Dendritic cell treated with granulocyte-macrophage colony-stimulating factor and Interleukin-4, amounts not matched to agents 40 ng/mL and 50 ng/mL, for 4 days (primary cell): Measurements from ENCODE around the gene MT1X.
A peak's percentile ranks its signal among the peaks of the same experiment; 100 is the strongest.
"Not testable (repeated sequence)": the region's sequence is repeated elsewhere in the genome, so short reads cannot be mapped to it uniquely, and the experiment has no call there.

ENCODE experiments used
- H3K27ac Mint-ChIP-seq: one replicate; pipeline ENCODE4 v1.8.0; 2022; ENCODE audit warnings: mild to moderate bottlenecking, mixed read lengths
- H3K27me3 Mint-ChIP-seq: one replicate; pipeline ENCODE4 v1.8.0; 2022; ENCODE audit warnings: mild to moderate bottlenecking, mixed read lengths
- H3K36me3 Mint-ChIP-seq: one replicate; pipeline ENCODE4 v1.8.0; 2022; ENCODE audit warnings: low read depth, mixed read lengths
- H3K4me1 Mint-ChIP-seq: one replicate; pipeline ENCODE4 v1.8.0; 2022; ENCODE audit warnings: low read depth, mixed read lengths
- H3K4me3 Mint-ChIP-seq: one replicate; pipeline ENCODE4 v1.8.0; 2022; ENCODE audit warnings: mild to moderate bottlenecking, moderate library complexity, mixed read lengths
- H3K9me3 Mint-ChIP-seq: one replicate; pipeline ENCODE4 v1.8.0; 2022; ENCODE audit warnings: mixed read lengths
- intact Hi-C: fragments of 100-400 bp; cut with micrococcal nuclease; formaldehyde crosslinking; loops from one replicate; pipeline ENCODE4 v1.15.0; 2022

MT1X gene

DNA sequence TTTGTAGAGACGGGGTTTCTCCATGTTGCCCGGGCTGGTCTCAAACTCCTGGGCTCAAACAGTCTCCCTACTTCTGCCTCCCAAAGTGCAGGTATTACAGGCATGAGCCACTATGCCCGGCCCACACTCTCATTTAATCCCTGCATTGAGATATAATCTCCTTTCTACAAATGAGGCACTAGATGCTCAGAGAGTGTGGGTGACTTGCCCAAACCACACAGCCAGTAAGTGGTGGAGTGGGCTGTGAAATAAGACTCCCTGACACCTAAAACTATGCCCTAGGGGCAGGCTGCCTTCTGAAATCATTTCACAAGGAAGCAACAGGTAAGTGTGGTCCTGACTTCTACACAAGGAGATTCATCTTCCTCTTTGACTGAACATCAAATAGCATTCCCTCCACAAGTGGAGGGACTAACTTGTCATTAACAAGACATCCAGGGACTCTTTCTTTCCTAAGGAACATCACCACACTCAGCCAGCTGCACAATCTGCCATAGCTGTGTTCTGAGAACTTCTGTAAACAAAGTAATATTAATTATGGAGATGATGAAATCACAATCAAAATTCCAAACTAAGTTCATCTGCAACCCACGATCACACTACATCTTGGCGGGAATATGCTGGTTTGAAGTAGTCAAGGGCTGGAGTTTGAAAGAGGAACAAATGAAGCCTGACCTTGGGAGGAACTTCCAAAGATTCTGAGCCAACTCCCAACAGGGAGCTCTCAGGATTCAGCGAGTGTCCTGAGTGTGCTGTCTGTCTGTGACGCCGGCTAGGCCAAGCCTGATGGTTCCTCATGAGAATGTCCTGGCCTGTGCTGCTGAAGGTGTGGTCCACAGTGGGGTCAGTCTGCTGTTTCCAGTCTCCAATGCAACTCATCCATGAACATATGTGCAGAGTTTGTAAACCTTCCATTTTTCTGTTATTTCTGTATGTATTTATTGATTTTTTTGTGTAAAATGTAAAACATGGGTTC lies 16.7 kb upstream of the MT1X start:
- H3K4me1 Mint-ChIP-seq = peaks cover 41% of the 10 kb centered on the region
- intact Hi-C loops, H3K9me3 Mint-ChIP-seq, H3K27ac Mint-ChIP-seq, H3K4me3 Mint-ChIP-seq, H3K36me3 Mint-ChIP-seq: not testable (repeated sequence)
- peaks cover 91% of the 10 kb centered on the region for H3K27me3 Mint-ChIP-seq

DNA sequence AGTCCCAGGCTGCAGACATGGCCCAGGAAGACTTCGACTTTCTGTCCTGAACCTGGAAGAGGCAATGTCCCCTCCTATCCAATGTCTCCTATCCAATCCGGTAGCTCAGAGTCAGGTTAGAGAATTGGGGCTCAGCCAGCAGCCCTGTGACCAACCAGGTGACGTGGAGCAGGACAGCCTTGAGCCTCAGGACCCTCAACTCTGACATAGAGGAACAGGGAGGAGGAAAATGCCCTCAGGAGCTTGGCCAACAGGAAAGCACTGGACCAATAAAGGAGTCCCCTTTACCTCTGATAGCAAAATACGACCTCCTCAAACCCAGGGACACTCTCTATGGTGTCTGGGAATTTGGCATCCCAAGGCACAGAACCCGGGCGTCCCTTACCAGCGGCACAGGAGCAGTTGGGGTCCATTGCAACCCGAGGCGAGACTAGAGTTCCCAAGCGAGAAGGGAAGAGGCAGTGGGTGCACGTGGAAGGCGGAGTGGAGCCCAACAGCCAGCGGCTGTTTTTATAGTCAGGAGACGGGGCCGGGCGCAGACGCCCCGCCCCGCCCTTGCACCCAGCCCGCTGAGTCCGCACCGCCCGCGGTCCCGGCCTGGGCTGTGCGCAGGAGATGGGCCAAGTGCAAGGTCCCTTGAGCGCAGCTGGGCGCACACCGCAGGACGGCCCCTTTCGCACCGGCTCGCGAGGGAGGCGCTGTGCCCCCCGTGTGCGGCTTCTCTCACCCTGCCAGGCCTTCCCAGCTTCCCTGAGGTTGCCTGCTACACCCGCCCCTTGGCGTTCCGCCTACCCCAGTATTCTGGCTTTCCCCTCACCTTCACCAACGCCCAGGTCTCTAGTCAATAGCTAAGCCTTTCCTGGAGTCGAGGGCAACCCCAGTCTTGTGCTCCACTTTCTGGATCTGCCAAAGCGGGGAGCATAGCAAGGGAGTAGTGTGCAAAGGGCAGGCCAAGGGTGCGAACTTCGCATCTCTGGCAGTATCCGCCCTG lies 14.4 kb upstream of the MT1X start, which contains the start of gene MT1G:
MT1G (minus strand) TSS at position 485 of the 991 bp plus-strand sequence; CDS start at position 413, 72 bp downstream.
- Mint-ChIP-seq H3K36me3 (no peaks in the 10 kb centered on the region), H3K4me1 (peaks cover 41% of the 10 kb centered on the region), H3K27me3 (peaks cover 88% of the 10 kb centered on the region), H3K27ac (no peak within 1 kb of the TSS), H3K4me3 (peak within 1 kb of the TSS; percentile 45), H3K9me3 (no peaks in the 10 kb centered on the region)
- intact Hi-C loops = no loop called here

DNA sequence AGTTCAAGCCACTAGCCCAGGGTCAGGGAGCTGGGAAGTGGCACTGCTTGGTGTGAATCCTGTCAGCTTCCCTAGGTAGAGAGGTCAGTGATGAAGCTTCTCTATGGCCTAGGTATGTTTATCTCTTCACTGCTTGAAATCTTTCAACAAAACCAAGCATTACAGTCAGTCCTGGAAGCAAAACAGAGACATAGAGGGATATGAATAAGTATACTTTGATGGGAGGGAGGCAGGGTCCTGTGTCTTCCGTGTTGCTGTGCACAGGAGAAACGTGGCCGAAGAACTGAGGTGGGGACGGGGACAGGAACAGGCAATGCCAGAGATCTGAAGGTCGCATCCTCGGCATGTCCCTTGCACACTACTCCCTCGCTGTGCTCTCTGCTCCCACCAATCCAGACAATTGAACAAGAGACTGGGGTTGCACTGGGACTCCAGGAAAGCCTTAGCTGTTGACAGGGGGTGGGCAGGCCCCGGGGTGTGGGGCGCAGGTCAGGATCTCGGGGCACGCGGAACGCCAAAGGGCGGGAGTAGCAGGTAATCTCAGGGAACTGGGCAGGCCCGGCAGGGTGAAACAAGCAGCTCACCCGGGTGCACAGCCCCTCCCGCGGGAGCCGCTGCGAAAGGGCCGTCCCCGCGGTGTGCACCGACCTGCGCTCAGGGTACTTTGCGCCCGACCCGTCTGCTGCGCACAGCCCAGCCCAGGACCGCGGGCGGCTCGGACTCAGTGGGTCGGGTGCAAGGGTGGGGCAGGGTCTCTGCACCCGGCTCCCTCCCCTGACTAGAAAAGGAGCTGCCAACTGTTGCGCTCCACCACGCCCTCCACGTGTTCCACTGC lies 13.0 kb upstream of the MT1X start, which contains the start of gene MT1H:
MT1H (plus strand) TSS at position 810 of the 835 bp plus-strand sequence. CDS start 71 bp downstream, outside the sequence.
- no peak within 1 kb of the TSS for H3K27ac Mint-ChIP-seq
- H3K36me3 Mint-ChIP-seq = no peaks in the 10 kb centered on the region

DNA sequence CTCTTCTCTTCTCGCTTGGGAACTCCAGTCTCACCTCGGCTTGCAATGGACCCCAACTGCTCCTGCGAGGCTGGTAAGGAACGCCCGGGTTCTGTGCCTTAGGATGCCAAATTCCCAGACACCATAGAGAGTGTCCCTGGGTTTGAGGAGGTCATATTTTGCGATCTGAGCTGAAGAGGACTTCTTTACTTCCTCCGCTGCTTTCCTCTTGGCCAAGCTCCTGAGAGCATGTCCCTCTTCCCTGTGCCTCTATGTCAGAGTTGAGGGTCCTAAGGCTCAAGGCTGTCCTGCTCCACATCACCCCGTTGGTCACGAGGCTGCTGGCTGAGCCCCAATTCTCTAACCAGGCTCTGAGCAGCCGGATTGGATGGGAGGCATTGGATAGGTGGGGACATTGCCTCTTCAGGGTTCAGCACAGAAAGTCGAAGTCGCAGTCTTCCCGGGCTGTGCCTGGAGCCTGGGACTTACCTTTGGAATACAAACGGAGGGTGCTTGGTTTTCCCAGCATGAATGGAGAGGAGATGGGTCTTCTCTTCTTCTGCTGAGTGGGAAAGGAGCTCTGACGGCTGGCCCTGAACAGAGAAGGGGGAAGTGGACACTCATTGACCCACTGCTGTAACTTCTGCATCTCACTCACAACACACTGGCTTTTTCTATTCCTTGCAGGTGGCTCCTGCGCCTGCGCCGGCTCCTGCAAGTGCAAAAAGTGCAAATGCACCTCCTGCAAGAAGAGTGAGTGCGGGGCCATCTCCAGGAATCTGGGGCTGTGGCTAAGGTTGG lies 12.2 kb upstream of the MT1X start:
- Mint-ChIP-seq H3K9me3 (no peaks in the 10 kb centered on the region), H3K4me3 (no peak overlapping the region), H3K4me1 (peaks cover 41% of the 10 kb centered on the region), H3K36me3 (no peaks in the 10 kb centered on the region), H3K27ac (no peak overlapping the region), H3K27me3 (peaks cover 89% of the 10 kb centered on the region)
- intact Hi-C loops = no loop called here

More for the DNA sequence above, 13.0 kb upstream of the MT1X start, which contains the start of gene MT1H:
- H3K4me3 Mint-ChIP-seq = no peak within 1 kb of the TSS
- H3K9me3 Mint-ChIP-seq = no peaks in the 10 kb centered on the region
- intact Hi-C loops = no loop called here
- peaks cover 90% of the 10 kb centered on the region for H3K27me3 Mint-ChIP-seq
- peaks cover 37% of the 10 kb centered on the region for H3K4me1 Mint-ChIP-seq

DNA sequence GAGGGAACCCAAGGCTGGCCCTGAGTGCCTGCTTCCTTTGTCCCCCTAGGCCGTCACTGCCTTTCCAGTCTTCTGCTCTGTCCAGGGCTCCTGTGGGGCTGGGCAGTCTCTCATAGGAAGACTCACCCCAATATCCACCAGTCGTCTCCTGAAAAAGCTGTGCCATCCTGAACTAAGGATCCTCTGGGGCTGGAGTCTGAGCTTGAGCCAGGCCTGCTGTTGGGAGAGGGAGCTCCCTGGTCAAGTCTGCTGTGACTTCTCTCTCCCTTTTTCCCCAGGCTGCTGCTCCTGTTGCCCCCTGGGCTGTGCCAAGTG lies 11.7 kb upstream of the MT1X start:
- Mint-ChIP-seq H3K36me3 (no peaks in the 10 kb centered on the region), H3K4me1 (peaks cover 46% of the 10 kb centered on the region), H3K9me3 (no peaks in the 10 kb centered on the region), H3K4me3 (no peak overlapping the region), H3K27me3 (peaks cover 89% of the 10 kb centered on the region), H3K27ac (no peak overlapping the region)
- intact Hi-C loops = no loop called here

DNA sequence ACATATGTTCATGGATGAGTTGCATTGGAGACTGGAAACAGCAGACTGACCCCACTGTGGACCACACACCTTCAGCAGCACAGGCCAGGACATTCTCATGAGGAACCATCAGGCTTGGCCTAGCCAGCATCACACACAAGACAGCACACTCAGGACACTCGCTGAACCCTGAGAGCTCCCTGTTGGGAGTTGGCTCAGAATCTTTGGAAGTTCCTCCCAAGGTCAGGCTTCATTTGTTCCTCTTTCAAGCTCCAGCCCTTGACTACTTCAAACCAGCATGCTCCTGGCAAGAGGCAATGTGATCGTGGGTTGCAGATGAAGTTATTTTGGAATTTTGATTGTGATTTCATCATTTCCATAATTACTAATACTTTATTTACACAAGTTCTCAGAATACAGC lies 10.6 kb upstream of the MT1X start:
- H3K36me3 Mint-ChIP-seq, H3K9me3 Mint-ChIP-seq, intact Hi-C loops, H3K4me3 Mint-ChIP-seq, H3K27ac Mint-ChIP-seq: not testable (repeated sequence)
- Mint-ChIP-seq H3K4me1 (peaks cover 55% of the 10 kb centered on the region), H3K27me3 (peaks cover 92% of the 10 kb centered on the region)

DNA sequence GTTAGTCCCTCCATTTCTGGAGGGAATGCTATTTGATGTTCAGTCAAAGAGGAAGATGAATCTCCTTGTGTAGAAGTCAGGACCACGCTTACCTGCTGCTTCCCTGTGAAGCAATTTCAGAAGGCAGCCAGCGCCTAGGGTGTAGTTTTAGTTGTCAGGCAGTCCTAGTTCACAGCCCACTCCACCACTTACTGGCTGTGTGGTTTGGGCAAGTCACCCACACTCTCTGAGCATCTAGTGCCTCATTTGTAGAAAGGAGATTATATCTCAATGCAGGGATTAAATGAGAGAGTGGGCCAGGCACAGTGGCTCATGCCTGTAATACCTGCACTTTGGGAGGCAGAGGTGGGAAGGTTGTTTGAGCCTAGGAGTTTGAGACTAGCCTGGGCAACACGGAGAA lies 10.1 kb upstream of the MT1X start:
- not testable (repeated sequence) for H3K36me3 Mint-ChIP-seq

DNA sequence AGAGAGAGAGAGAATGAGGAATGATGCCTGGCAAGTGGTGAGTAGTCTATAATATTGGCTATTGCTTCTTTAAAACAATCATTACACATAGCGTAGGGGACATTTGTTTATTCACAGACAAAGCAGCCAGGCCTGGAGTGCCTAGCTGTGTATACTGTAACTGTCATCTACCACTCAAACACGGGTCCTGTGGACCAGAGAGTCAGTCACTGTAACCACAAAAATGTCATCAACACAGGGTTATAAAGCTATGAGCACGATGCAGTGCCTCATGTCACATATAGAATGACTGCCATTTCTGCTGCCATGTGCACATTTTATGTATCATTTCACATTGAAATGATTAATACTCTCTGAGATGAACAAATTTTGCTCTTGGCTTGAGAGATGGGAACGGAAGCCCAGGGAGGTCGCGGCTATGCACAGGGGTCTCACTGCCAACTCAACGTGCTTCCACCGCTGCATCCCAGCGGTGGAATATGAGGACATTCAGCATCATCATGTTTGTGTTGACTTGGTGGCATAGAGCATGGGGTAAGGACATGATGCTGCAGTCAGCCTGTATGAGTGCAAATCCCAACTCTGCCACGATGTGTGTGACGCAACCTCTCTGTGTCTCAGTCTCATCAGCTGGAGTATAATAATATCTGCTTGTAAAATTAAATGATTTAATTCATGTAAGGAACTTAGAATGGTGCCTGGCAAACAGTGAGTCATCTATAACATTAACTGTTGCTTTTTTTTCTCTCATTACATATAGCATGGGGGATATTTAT lies 9.3 kb upstream of the MT1X start:
- Mint-ChIP-seq H3K4me3 (no peak overlapping the region), H3K36me3 (no peaks in the 10 kb centered on the region), H3K27ac (no peak overlapping the region), H3K27me3 (peaks cover 90% of the 10 kb centered on the region), H3K9me3 (no peaks in the 10 kb centered on the region), H3K4me1 (peaks cover 48% of the 10 kb centered on the region)
- intact Hi-C loops = no loop called here

More for the DNA sequence above, 10.1 kb upstream of the MT1X start:
- intact Hi-C loops, H3K4me3 Mint-ChIP-seq, H3K9me3 Mint-ChIP-seq, H3K27ac Mint-ChIP-seq: not testable (repeated sequence)
- Mint-ChIP-seq H3K4me1 (peaks cover 55% of the 10 kb centered on the region), H3K27me3 (peaks cover 92% of the 10 kb centered on the region)

DNA sequence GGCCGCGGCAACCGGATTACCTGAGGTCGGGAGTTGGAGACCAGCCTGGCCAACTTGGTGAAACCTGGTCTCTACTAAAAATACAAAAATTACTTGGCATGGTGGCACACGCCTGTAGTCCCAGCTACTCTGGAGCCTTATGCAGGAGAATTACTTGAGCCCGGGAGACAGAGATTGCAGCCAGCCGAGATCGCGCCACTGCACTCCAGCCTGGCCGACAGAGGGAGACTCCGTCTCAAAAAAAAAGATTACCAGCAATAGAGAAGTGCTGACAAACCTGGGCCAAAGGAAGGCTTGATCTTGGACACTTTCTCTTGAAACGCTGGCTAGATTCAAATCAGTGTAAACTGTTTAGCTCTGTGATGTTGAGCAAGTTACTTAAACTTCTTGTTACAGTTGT lies 8.3 kb upstream of the MT1X start:
- peaks cover 40% of the 10 kb centered on the region for H3K4me1 Mint-ChIP-seq
- H3K4me3 Mint-ChIP-seq = no peak overlapping the region
- no peak overlapping the region for H3K27ac Mint-ChIP-seq
- no peaks in the 10 kb centered on the region for H3K36me3 Mint-ChIP-seq
- peaks cover 88% of the 10 kb centered on the region for H3K27me3 Mint-ChIP-seq
- intact Hi-C loops = no loop called here
- no peaks in the 10 kb centered on the region for H3K9me3 Mint-ChIP-seq

DNA sequence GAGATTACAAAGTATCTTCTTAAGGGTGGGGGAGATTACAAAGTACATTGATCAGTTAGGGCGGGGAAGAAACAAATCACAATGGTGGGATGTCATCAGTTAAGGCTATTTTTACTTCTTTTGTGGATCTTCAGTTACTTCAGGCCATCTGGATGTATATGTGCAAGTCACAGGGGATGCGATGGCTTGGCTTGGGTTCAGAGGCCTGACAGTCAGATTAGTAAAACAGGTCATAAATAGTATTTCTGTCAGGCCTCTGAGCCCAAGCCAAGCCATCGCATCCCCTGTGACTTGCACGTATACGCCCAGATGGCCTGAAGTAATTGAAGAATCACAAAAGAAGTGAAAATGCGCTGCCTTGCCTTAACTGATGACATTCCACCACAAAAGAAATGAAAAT lies 7.7 kb upstream of the MT1X start:
- H3K4me3 Mint-ChIP-seq, H3K9me3 Mint-ChIP-seq, intact Hi-C loops, H3K36me3 Mint-ChIP-seq, H3K27ac Mint-ChIP-seq: not testable (repeated sequence)
- Mint-ChIP-seq H3K27me3 (peaks cover 83% of the 10 kb centered on the region), H3K4me1 (peaks cover 33% of the 10 kb centered on the region)

DNA sequence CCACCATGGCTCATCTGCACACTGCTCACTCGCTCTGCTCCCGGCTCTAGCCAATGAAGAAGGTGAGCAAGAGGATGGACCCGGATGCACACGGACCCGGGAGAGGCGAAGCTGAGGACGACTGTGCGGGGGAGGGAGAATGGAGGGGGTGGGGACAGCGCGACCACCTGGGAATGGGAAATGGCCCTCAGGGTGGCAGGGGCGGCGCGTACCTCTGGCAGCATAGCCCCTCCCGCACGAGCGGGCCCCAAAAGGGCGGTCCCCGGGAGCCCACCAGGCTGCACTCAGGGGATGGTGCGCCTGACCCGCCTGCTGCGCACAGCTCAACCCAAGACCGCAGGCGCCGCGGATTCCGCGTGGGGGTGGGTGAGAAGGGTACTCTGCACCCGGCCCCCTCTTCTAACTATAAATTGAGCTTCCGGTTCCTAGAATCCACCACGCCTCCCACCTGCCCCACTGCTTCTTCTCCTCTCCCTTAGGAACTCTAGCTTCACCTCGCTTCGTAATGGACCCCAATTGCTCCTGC lies 6.5 kb upstream of the MT1X start:
- no peak overlapping the region for H3K4me3 Mint-ChIP-seq
- peaks cover 25% of the 10 kb centered on the region for H3K4me1 Mint-ChIP-seq
- no peak overlapping the region for H3K27ac Mint-ChIP-seq
- H3K27me3 Mint-ChIP-seq = peaks cover 71% of the 10 kb centered on the region
- H3K36me3 Mint-ChIP-seq = no peaks in the 10 kb centered on the region
- no peaks in the 10 kb centered on the region for H3K9me3 Mint-ChIP-seq
- intact Hi-C loops = no loop called here

DNA sequence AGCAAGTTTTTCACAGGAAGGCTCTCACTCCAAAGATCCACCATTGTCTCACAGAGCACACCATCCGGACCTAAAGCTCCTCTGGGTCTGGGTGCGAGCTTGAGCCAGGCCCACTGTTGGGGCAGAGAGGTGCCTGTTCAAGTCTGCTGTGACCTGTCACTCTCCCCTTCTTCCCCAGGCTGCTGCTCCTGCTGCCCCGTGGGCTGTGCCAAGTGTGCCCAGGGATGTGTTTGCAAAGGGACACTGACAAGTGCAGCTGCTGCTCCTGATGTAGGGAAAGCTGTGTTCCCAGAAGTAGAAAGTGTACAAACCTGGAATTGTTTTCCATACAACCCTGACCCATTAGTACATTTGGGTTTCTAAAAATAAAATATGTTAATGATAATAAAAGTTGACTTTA lies 4.8 kb upstream of the MT1X start:
- peaks cover 66% of the 10 kb centered on the region for H3K27me3 Mint-ChIP-seq
- H3K4me3 Mint-ChIP-seq = no peak overlapping the region
- H3K4me1 Mint-ChIP-seq = peaks cover 34% of the 10 kb centered on the region
- no peaks in the 10 kb centered on the region for H3K9me3 Mint-ChIP-seq
- no peaks in the 10 kb centered on the region for H3K36me3 Mint-ChIP-seq
- H3K27ac Mint-ChIP-seq = no peak overlapping the region
- intact Hi-C loops = no loop called here
